Activated T-cell treated with anti-CD3 and anti-CD28 coated beads, Interleukin-2, amount 50 U/mL, for 24 hours (primary cell): ENCODE measurements around the gene SSC5D.

ENCODE experiments used
- DNase-seq: peaks from one replicate; pipeline ENCODE4 v3.0.0-alpha.2; 2020
- H3K27ac Mint-ChIP-seq: 2 replicates; pipeline ENCODE4 v1.8.0; 2020; ENCODE audit warnings: mild to moderate bottlenecking, mixed read lengths
- H3K27me3 Mint-ChIP-seq: 2 replicates; pipeline ENCODE4 v1.8.0; 2020; ENCODE audit warnings: mixed read lengths
- H3K36me3 Mint-ChIP-seq: 2 replicates; pipeline ENCODE4 v1.8.0; 2020; ENCODE audit warnings: low read depth, mixed read lengths
- H3K4me1 Mint-ChIP-seq: 2 replicates; pipeline ENCODE4 v1.8.0; 2020; ENCODE audit warnings: low read depth, mixed read lengths
- H3K4me3 Mint-ChIP-seq: 2 replicates; pipeline ENCODE4 v1.8.0; 2020; ENCODE audit warnings: mild to moderate bottlenecking, moderate library complexity, mixed read lengths
- H3K9me3 Mint-ChIP-seq: 2 replicates; pipeline ENCODE4 v1.8.0; 2020; ENCODE audit warnings: mixed read lengths

Gene SSC5D

GRCh38 chr19:55538132-55538531, 49.9 kb downstream of the SSC5D start:
- no peak for DNase-seq
- Mint-ChIP-seq H3K9me3 (no peaks in the 10 kb centered on the region), H3K27ac (no peak overlapping the region), H3K4me3 (no peak overlapping the region), H3K27me3 (no peaks in the 10 kb centered on the region), H3K4me1 (no peaks in the 10 kb centered on the region), H3K36me3 (no peaks in the 10 kb centered on the region)

- DNase-seq = no peak
- no peaks in the 10 kb centered on the region for H3K4me1 Mint-ChIP-seq
- H3K9me3 Mint-ChIP-seq = no peaks in the 10 kb centered on the region
- no peak overlapping the region for H3K4me3 Mint-ChIP-seq
- H3K36me3 Mint-ChIP-seq = no peaks in the 10 kb centered on the region
- H3K27me3 Mint-ChIP-seq = peaks cover 3% of the 10 kb centered on the region
- no peak overlapping the region for H3K27ac Mint-ChIP-seq
Observed at GRCh38 chr19:55539090-55539984, 51.1 kb downstream of the SSC5D start.

GRCh38 chr19:55540619-55541018, 52.4 kb downstream of the SSC5D start:
- no peaks in the 10 kb centered on the region for H3K36me3 Mint-ChIP-seq
- H3K9me3 Mint-ChIP-seq = no peaks in the 10 kb centered on the region
- no peak for DNase-seq
- no peak overlapping the region for H3K27ac Mint-ChIP-seq
- peaks cover 9% of the 10 kb centered on the region for H3K27me3 Mint-ChIP-seq
- no peak overlapping the region for H3K4me3 Mint-ChIP-seq
- H3K4me1 Mint-ChIP-seq = no peaks in the 10 kb centered on the region

- Mint-ChIP-seq H3K4me1 (no peaks in the 10 kb centered on the region), H3K27ac (no peak overlapping the region), H3K36me3 (no peaks in the 10 kb centered on the region), H3K9me3 (no peaks in the 10 kb centered on the region), H3K27me3 (peaks cover 13% of the 10 kb centered on the region), H3K4me3 (no peak overlapping the region)
- DNase-seq = no peak
Observed at GRCh38 chr19:55541091-55541490, 52.9 kb downstream of the SSC5D start.

GRCh38 chr19:55542292-55542855, 54.1 kb downstream of the SSC5D start:
- no peak overlapping the region for H3K27ac Mint-ChIP-seq
- H3K4me3 Mint-ChIP-seq = no peak overlapping the region
- H3K4me1 Mint-ChIP-seq = peaks cover under 1% of the 10 kb centered on the region

GRCh38 chr19:55543567-55543966, 55.3 kb downstream of the SSC5D start:
- Mint-ChIP-seq H3K9me3 (no peaks in the 10 kb centered on the region), H3K36me3 (no peaks in the 10 kb centered on the region), H3K27ac (no peak overlapping the region), H3K27me3 (peaks cover 28% of the 10 kb centered on the region), H3K4me3 (no peak overlapping the region), H3K4me1 (peaks cover 1% of the 10 kb centered on the region)
- DNase-seq = no peak

More at GRCh38 chr19:55542292-55542855, 54.1 kb downstream of the SSC5D start:
- Mint-ChIP-seq H3K36me3 (no peaks in the 10 kb centered on the region), H3K27me3 (peaks cover 20% of the 10 kb centered on the region), H3K9me3 (no peaks in the 10 kb centered on the region)
- DNase-seq = no peak

GRCh38 chr19:55544014-55544413, 55.8 kb downstream of the SSC5D start:
- Mint-ChIP-seq H3K4me3 (no peak overlapping the region), H3K36me3 (no peaks in the 10 kb centered on the region), H3K27ac (no peak overlapping the region), H3K9me3 (no peaks in the 10 kb centered on the region), H3K4me1 (peaks cover 1% of the 10 kb centered on the region), H3K27me3 (peaks cover 28% of the 10 kb centered on the region)
- DNase-seq = no peak

- Mint-ChIP-seq H3K4me1 (peaks cover 1% of the 10 kb centered on the region), H3K4me3 (no peak overlapping the region), H3K9me3 (no peaks in the 10 kb centered on the region), H3K27ac (no peak overlapping the region), H3K36me3 (no peaks in the 10 kb centered on the region), H3K27me3 (peaks cover 28% of the 10 kb centered on the region)
- no peak for DNase-seq
Observed at GRCh38 chr19:55544776-55545439, 56.7 kb downstream of the SSC5D start.

- no peak within 1 kb of the TSS for H3K4me3 Mint-ChIP-seq
- DNase-seq = no peak
- H3K27me3 Mint-ChIP-seq = peaks cover 28% of the 10 kb centered on the region
- H3K9me3 Mint-ChIP-seq = no peaks in the 10 kb centered on the region
- peaks cover 1% of the 10 kb centered on the region for H3K4me1 Mint-ChIP-seq
- H3K36me3 Mint-ChIP-seq = no peaks in the 10 kb centered on the region
- no peak within 1 kb of the TSS for H3K27ac Mint-ChIP-seq
Observed at GRCh38 chr19:55545443-55545842, 57.2 kb downstream of the SSC5D start, which contains the start of gene SBK3. TSS of gene SBK3 (minus strand) at chr19:55545543. CDS start at chr19:55545543, 0 bp downstream.

GRCh38 chr19:55546011-55546410, 57.8 kb downstream of the SSC5D start:
- H3K9me3 Mint-ChIP-seq = no peaks in the 10 kb centered on the region
- no peaks in the 10 kb centered on the region for H3K36me3 Mint-ChIP-seq
- DNase-seq = no peak
- no peak overlapping the region for H3K4me3 Mint-ChIP-seq
- H3K27ac Mint-ChIP-seq = no peak overlapping the region
- H3K27me3 Mint-ChIP-seq = peaks cover 28% of the 10 kb centered on the region
- peaks cover 1% of the 10 kb centered on the region for H3K4me1 Mint-ChIP-seq

- no peak for DNase-seq
- no peak overlapping the region for H3K4me3 Mint-ChIP-seq
- H3K9me3 Mint-ChIP-seq = no peaks in the 10 kb centered on the region
- H3K27ac Mint-ChIP-seq = no peak overlapping the region
- peaks cover 28% of the 10 kb centered on the region for H3K27me3 Mint-ChIP-seq
- H3K36me3 Mint-ChIP-seq = no peaks in the 10 kb centered on the region
- H3K4me1 Mint-ChIP-seq = peaks cover 1% of the 10 kb centered on the region
Observed at GRCh38 chr19:55546822-55547614, 58.8 kb downstream of the SSC5D start.

- Mint-ChIP-seq H3K27ac (no peak overlapping the region), H3K4me3 (no peak overlapping the region), H3K4me1 (peaks cover 1% of the 10 kb centered on the region), H3K36me3 (no peaks in the 10 kb centered on the region), H3K27me3 (peaks cover 25% of the 10 kb centered on the region), H3K9me3 (no peaks in the 10 kb centered on the region)
- DNase-seq = no peak
Observed at GRCh38 chr19:55549500-55550320, 61.5 kb downstream of the SSC5D start.

GRCh38 chr19:55550321-55550650, 62.0 kb downstream of the SSC5D start:
- Mint-ChIP-seq H3K27me3 (peaks cover 23% of the 10 kb centered on the region), H3K36me3 (no peaks in the 10 kb centered on the region), H3K4me3 (no peak overlapping the region), H3K27ac (no peak overlapping the region), H3K4me1 (peaks cover 1% of the 10 kb centered on the region), H3K9me3 (no peaks in the 10 kb centered on the region)
- DNase-seq = no peak

- Mint-ChIP-seq H3K36me3 (no peaks in the 10 kb centered on the region), H3K4me3 (no peak overlapping the region), H3K27ac (no peak overlapping the region), H3K27me3 (peaks cover 10% of the 10 kb centered on the region), H3K9me3 (no peaks in the 10 kb centered on the region), H3K4me1 (peaks cover 1% of the 10 kb centered on the region)
- no peak for DNase-seq
Observed at GRCh38 chr19:55552206-55552605, 64.0 kb downstream of the SSC5D start.
